ENCODE data around the gene MOB2.
"Not testable (repeated sequence)": the region's sequence is repeated elsewhere in the genome, so short reads cannot be mapped to it uniquely, and the experiment has no call there.

MOB2 gene

DNA sequence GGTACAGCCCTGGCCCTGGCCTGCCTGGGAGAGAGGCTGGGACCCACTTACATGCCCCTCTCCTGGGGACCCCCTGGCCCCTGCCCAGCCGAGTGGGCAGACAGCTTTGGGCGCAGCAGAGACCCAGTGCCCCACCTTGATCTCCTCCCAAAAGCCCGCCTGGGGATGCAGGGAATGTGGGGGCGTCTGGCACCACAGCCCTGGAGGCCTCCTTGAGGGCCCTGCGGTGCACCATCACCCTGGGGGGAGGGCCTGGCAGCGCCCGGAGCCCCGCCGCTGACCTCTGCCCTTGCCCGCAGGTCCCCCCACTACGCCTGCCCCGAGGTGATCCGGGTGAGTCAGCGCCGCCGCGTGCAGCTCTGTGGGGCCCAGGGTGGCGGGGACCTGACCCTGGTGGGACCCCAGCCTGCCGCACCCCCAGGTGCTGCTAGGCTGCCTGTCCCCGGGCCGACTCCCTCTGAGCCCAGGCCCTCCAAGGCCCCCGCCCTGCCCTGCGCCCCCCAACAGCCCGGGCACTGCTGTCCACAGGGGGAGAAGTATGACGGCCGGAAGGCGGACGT is 43.7 kb downstream of the MOB2 start:
- no peak for DNase-seq (ENCODE audit: low read depth, low spot score)

DNA sequence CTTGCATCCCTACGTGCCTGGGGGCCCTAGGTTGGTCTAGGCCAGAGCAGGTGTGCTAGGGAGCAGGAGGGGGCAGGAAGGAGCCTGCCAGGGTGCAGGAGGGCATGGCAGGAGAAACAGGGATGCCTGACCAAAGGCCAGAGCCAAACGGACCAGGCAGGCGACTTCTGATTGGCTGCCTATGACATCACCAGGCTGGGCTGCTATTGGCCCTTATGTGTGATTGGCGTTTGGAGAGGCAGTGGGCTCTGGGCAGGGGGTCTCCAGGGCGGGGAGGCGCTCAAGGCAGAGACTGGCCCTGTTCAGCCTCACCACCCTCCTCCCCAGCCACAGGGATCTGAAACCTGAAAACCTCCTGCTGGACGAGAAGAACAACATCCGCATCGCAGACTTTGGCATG is 44.4 kb downstream of the MOB2 start:
- DNase-seq (ENCODE audit: low read depth, low spot score) = no peak

DNA sequence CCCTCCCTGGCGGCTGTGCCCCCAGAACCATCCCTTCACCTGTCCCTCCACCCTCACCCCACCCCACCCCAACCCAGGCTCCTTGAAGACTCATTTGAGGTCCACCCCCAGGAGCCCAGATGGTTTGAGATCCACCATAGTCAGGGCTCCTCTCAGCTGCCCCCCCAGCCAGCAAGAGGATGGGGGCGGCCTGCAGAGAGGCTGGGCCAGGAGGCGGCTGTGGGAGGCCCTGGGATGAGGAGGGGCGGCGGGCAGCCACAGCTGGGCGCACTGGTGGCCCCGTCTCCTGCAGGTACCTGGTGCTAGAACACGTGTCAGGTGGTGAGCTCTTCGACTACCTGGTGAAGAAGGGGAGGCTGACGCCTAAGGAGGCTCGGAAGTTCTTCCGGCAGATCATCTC is 46.1 kb downstream of the MOB2 start:
- no peak for DNase-seq (ENCODE audit: low read depth, low spot score)

DNA sequence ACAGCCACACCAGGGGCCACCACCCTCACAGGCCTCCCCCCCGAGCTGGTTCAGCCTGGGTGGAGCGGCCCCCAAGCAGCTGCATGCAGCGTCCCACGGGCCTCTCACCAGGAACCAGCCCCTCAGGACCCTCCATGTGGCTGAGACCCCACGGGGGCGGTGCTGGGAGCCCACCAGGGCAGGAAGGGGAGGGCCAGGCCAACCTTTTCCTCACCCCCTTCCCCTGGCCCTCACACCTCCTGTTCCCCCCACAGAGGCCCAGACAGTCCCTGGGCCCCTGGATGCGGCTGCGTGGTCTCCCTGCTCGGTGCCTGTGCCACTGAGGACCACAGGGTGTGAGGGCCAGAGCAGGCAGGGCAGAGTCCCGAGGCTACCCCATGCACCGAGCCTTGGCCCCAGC is 46.5 kb downstream of the MOB2 start:
- no peak for DNase-seq (ENCODE audit: low read depth, low spot score)

DNA sequence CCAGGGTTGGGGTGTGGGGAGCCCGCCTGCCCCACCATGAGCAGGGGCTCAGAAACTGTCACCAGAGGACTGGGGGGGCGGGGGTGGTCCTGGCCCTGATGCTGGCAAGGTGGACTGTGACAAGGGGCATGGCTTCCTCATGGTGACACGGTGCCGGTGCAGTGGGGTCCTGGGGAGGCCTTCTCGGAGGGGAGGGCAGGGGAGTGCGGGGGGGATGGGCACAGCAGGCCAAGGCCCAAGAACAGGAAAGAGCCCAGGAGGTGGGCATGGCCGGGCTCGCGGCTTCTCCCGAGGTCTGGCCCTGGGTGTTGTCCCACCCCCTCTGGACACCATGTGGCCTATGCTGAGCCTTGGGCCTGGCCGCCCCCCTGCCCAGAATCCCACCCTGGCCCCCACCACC is 47.2 kb downstream of the MOB2 start:
- DNase-seq (ENCODE audit: low read depth, low spot score) = no peak

DNA sequence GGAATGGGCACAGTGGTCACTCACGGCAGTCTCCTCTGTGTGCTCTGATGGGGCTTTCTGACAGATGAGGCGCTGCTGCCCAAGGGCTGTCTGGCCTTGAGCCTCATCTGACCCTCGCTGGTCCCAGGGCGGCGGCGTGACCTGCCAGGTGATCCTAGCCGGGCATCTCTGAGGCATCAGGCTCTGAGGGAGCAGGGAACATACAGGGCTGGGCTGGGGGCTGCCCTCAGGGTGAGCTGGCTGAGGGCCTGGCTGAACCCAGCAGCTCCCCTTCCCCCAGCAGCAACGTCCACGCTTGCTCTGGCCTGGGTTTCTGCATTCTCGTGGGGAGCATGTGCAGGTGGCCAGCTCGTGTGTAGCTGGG is 47.6 kb downstream of the MOB2 start:
- DNase-seq (ENCODE audit: low read depth, low spot score) = no peak

DNA sequence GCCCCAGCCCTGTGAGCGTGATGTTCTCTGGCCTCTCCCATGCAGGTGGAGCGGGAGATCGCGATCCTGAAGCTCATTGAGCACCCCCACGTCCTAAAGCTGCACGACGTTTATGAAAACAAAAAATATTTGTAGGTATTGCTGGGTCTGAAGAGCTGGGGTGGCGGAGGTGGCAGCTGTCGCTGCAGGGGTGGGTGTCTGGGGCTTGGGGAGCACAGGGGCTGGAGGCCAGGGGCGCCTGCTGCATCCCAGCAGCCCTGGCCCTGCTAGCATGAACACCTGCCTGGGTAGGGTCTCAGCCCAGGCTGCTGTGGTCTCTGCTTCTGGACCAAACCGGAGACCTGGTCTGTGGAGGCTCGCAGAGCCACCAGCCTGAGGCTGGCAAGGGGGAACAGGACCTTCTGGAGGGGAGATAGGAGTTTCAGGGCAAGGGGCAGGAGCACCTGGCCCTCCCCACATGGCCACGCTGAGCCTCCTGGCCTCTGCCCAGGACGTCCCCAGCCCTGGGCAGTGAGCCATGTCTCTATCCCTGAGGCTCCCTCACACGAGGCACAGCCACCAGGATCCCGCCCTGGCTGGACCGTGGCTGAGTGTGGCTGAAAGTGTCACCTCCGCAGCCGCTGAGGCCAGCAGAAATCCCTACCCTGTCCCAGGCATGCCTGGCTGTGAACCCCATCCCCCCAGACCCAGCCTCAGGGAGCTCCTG is 48.2 kb downstream of the MOB2 start:
- DNase-seq (ENCODE audit: low read depth, low spot score) = no peak

DNA sequence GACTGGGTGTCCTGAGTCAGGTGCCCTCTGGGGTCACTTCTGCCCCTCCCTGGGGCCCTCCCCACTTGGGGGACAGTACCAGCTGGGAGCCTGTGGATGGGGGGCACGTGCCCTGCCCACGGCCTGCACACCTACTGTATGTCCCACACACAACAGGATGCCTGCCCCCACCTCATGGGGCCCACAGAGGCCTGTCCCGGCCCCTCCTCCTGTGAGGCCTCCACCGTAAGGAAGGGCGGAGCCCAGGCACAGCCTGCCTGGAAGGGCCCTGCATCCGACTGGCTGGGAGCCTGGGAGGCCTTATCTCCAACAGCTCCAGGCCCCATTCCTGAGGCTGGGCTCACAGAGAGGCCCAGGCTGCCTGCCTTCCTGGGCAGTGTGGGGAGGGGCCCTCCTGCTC is 49.1 kb downstream of the MOB2 start:
- DNase-seq (ENCODE audit: low read depth, low spot score) = no peak

DNA sequence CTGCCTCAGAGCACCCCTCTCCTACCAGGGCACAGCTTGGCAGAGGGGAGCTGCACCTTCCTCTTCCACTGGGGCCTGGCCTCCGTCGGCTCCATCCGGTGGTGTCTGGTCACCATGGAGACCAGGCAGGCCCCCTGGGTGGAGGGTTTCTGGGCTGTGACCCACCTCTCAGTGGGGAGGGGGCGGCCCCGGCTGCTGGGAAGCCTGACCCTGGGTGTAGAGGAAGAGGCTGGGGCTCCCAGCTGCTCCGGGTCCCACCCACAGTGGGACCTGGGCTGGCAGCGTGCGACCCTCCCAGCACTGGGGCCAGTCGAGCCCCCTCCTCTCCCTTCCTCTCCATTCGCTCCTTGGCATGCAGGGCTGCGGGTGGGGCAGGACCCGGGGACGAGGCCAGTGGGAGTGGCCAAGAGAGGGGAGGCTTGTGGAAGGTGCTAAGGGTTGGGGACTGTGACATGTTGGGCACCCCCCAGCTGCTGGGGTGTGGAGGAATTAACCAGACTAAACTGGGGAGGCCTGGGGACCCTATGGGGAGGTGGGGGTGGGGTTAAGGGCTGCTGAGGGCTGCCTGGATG is 50.0 kb downstream of the MOB2 start:
- no peak for DNase-seq (ENCODE audit: low read depth, low spot score)

DNA sequence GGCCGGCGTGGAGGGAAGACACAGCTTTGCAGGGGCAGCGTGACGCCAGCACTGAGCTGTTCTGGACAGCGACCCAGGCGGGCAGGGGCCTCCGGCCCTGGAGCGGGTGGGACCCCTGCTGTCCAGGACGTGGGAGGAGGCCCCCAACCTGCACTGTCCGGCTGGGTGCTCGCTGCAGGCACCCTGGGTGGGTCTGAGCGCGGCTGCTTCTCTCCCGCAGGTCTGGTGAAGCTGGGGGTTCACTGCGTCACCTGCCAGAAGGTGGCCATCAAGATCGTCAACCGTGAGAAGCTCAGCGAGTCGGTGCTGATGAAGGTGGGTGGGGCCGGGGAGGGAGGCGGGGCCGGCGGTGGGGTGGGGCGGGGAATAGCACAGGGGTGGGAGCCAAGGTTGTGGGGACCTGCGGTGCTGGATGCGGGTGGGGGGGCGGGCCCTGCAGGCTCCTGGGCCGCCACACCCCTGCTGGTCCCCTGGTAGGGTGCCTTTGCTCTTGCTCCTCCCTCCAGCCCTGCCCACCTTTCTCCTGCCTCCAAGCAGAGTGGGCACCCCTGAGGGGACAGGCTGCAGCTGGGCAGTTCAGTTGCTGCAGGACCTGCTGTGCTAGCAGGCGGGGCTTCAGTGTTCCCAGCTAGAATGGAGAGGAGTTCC is 50.6 kb downstream of the MOB2 start:
- no peak for DNase-seq (ENCODE audit: low read depth, low spot score)

DNA sequence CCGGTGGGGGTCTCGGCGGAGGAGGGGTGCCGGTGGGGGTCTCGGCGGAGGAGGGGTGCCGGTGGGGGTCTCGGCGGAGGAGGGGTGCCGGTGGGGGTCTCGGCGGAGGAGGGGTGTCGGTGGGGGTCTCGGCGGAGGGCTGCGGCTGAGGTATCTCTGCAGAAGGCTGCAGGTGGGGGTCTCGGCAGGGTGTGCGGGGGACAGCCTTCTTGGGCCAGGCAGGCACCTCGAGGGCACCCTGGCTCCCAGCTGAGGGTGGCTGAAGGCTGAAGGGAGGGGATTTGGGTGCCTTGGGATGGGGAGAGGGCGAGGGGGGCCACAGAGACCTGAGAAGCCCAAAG is 51.1 kb downstream of the MOB2 start:
- DNase-seq (ENCODE audit: low read depth, low spot score) = not testable (repeated sequence)

DNA sequence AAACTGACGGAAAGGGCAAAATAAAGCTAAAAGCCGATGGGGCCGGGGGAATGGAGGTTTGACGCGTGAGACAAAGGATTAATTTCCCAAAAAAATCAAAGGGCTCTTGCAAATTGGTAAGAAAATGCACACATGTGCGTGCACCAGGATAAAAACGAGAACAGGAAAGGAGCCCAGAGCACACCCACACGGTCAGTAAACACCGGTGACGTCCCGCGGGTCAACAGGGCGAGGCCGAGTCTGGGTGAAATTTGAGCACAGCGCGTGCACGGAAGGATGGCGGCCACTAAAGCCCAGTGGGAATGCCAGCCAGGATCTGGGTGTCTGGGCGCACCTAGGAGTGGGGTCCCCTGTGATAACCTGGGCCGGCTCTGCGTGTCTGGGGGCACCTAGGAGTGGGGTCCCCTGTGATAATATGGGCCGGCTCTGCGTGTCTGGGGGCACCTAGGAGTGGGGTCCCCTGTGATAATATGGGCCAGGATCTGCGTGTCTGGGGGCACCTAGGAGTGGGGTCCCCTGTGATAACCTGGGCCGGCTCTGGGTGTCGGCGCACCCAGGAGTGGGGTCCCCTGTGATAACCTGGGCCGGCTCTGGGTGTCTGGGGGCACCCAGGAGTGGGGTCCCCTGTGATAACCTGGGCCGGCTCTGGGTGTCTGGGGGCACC is 52.5 kb downstream of the MOB2 start:
- no peak for DNase-seq (ENCODE audit: low read depth, low spot score)

DNA sequence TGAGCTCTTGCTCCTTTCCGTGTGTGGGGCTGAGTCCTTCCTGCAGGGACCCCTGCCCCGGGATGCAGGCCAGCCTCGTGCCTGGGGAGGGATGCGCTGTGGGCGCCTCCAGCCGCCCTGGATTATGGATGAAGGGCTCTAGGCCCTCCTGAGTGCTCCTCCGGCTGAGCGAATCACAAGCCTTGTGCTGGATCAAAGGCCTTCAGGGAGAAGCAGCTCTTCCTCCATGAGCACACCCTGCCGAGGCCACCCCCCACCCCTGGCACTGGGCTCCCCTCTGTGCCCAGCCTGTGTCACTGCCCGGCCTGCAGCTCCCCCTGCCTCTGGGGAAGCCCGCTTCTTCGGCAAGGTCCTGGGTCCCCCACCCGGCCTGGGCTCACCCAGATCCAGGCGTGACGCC is 53.0 kb downstream of the MOB2 start:
- DNase-seq (ENCODE audit: low read depth, low spot score) = no peak

DNA sequence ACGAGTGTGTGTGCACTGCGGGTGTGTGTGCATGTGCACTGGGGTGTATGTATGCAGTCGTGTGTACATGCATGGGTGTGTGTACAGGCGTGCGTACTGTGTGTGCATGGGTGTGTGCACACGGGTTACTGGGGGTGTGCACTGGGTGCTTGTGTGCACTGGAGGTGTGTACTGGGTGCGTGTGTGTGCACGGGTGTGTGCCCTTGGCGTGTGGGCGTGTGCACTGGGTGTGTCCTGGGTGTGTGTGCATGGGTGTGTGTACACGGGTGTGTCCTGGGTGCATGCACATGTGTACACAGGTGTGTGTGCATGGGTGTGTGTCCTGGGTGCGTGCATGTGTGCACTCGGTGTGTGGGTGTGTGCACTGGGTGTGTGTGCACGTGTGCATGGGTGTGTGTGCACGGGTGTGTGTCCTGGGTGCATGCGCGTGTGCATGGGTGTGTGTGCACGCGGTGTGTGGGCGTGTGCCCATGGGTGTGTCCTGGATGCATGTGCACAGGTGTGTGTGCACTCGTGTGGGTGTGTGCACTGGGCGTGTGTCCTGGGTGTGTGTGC is 57.7 kb downstream of the MOB2 start:
- no peak for DNase-seq (ENCODE audit: low read depth, low spot score)

DNA sequence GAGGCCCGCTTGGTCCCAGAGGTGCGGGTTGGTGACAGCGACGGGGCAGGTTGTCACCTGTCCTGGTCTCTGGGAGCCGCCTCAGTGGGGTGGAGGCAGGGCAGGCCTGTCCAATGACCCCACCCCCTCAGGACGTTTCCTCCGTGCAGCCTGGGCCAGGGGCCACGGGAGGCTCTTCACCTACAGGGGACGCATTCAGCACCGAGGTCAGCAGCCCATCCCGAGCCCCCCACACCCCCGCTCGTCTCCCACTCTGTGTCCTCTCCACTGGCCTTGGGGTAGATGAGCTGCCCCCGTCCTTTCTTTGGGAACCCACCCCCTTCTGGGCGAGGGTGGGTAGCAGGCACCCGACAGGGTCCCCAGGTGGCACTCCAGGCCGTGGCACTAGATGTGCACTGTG is 61.1 kb downstream of the MOB2 start:
- DNase-seq (ENCODE audit: low read depth, low spot score) = no peak

DNA sequence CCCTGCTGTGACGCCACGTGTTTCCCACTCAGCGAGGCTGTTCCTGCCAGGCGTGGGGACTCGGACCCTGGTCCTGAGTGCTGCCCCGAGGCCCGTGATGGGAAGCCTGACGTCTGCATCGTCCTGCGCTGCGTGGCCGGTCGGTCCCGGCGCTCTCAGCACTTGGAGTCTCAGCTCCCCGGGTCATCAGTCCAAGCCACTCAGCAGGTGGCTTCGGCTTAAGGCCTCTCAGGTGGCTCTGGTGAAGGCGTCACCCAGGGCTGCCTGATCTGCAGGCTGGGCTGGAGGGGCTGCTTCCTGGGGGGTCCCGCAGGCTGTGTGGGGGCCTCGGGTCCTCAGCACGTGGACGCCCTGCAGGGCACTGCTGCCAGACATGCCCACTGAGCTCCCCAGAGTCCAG is 61.6 kb downstream of the MOB2 start:
- DNase-seq (ENCODE audit: low read depth, low spot score) = no peak

DNA sequence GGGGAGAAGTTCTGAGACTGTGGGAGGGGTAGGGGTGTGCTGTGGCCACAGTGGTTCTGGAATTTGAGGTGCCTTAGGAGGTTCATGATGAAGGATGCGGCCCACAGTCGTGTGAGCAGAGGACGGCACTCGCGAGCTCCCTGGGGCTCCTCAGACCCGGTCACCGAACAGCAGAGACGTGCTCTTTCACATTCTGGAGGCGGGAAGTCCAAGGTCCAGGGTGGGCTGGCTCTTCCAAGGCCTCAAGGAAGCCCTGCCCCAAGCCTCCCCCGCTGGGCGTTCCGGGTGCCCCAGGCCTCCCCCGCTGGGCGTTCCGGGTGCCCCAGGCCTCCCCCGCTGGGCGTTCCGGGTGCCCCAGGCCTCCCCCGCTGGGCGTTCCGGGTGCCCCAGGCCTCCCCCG is 63.2 kb downstream of the MOB2 start:
- DNase-seq (ENCODE audit: low read depth, low spot score) = not testable (repeated sequence)

DNA sequence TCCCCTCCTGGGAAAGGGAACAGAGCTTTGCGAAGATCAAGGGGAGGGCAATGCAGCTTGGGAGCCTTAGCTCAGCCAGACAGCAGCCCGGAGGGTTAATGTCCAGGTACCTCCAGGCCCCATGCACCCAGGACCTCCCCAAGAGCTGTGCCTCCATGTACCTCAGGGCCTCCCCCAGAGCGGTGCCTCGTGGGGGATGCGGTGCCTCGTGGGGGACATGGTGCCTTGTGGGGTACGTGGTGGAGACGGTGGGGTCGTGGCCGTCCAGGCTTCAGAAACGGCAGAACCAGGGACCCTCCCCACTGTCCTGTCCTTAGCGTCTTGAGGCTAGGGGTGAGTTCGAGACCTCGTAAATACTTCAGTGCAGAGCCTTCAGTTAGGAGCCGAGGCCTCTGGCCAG is 63.6 kb downstream of the MOB2 start:
- no peak for DNase-seq (ENCODE audit: low read depth, low spot score)

DNA sequence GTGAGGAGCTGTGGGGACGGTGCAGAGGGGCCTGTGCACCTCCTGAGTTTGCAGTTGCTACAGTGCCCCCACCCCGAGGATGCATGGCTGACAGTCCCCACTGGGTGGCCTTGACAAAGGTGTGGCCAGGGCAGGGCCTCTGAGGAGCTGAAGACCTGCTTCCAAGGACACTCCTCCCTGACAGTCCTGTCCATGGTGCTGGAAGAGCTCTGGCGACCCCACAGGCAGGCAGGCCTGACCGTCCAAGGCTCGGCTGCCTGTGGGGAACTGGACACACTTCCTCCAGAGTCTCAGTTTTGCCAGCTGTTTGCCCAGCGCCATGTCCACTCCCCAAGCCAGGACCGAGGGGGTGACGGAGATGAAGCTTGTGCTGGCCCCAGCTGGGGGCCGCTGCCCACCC is 64.1 kb downstream of the MOB2 start:
- no peak for DNase-seq (ENCODE audit: low read depth, low spot score)

DNA sequence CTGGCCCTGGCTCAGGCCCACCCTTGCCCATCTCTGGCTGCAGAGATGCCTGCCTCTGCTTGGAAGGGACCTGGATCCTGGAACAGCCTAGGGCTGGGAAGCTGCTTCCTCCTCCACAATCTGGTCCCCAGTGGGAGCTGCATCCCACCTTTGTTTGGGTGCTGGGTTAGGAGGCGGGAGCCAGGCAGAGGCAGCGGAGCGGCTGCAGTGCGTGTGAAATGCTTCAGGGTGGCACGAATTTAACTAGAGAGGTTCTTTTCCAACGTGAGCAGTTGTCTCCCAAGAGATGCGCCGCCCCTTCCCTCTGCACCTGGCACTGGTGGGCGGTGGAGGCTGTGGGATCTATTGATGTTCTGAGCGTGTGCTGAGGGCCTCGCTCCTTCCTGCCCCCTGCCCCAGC is 65.3 kb downstream of the MOB2 start:
- no peak for DNase-seq (ENCODE audit: low read depth, low spot score)

DNA sequence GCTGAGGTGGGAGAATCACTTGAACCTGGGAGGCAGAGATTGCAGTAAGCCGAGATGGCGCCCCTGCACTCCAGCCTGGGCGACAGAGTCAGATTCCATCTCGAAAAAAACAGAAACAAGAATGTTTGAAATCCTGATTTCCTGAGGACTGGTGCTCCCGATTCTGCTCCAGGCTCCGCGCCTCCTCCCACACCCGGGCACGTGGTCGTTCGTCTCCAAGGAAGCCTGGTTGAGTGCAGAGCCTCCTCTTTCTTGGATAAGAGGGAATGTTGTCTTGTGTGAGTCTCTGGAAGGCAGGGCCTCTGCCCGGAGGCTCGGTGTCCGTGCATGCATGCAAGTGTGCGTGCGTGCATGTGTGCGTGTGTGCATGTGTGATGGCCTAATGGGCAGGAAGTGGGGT is 66.8 kb downstream of the MOB2 start:
- no peak for DNase-seq (ENCODE audit: low read depth, low spot score)
